Activated CD8-positive, alpha-beta T cell treated with anti-CD3 and anti-CD28 coated beads for 36 hours (primary cell): Measurements from ENCODE around the gene PRDM16. TPM values are rescaled to one million over a fixed set of nuclear protein-coding genes. Genes with fewer than 3 reads are reported as not detected.

Source experiments
- ATAC-seq: fragments of 200-7000 bp; cut with Tn5 transposase; one replicate; pipeline ENCODE4 v1.10.0; 2021; ENCODE audit warnings: mild to moderate bottlenecking, moderate library complexity
- CTCF ChIA-PET: fragments of 350-600 bp; sonication (Branson Sonifier 250); formaldehyde crosslinking; loops from one replicate; lab custom pipeline; 2021; ENCODE audit warnings: antibody characterized with exemption; lab: Charles Lee
- POLR2A ChIA-PET: fragments of 350-600 bp; sonication (Branson Sonifier 250); formaldehyde crosslinking; loops from one replicate; lab custom pipeline; 2021; ENCODE audit warnings: antibody characterized with exemption; lab: Charles Lee
- DNase-seq: peaks from one replicate; pipeline ENCODE4 v3.0.0-alpha.2; 2020
- H3K27ac Mint-ChIP-seq: one replicate; pipeline ENCODE4 v1.8.0; 2021; ENCODE audit warnings: mild to moderate bottlenecking, mixed read lengths
- H3K27me3 Mint-ChIP-seq: one replicate; pipeline ENCODE4 v1.8.0; 2021; ENCODE audit warnings: mixed read lengths
- H3K36me3 Mint-ChIP-seq: one replicate; pipeline ENCODE4 v1.8.0; 2021; ENCODE audit warnings: low read depth, mixed read lengths
- H3K4me1 Mint-ChIP-seq: one replicate; pipeline ENCODE4 v1.8.0; 2021; ENCODE audit warnings: low read depth, mixed read lengths
- H3K4me3 Mint-ChIP-seq: one replicate; pipeline ENCODE4 v1.8.0; 2021; ENCODE audit warnings: mild to moderate bottlenecking, moderate library complexity, mixed read lengths
- H3K9me3 Mint-ChIP-seq: one replicate; pipeline ENCODE4 v1.8.0; 2021; ENCODE audit warnings: mixed read lengths
- intact Hi-C: fragments of 100-400 bp; cut with micrococcal nuclease; formaldehyde crosslinking; loops from one replicate; pipeline ENCODE4 v1.10.0; 2022
- total RNA-seq, 2 experiments: library from RNA; stranded (reverse); gene quantifications; one replicate each; pipeline ENCODE4 v1.2.3, GENCODE V29; 2021
- TF ChIP-seq, protein P1 (sequence below): fragments of 200-600 bp; IDR thresholded peaks from one replicate; pipeline ENCODE4 v1.8.0; 2022; ENCODE audit warnings: antibody characterized with exemption, mild to moderate bottlenecking

Gene PRDM16
- total RNA-seq, 2 experiments from 2014 or later, result 0.29 to 0.49 TPM

DNA sequence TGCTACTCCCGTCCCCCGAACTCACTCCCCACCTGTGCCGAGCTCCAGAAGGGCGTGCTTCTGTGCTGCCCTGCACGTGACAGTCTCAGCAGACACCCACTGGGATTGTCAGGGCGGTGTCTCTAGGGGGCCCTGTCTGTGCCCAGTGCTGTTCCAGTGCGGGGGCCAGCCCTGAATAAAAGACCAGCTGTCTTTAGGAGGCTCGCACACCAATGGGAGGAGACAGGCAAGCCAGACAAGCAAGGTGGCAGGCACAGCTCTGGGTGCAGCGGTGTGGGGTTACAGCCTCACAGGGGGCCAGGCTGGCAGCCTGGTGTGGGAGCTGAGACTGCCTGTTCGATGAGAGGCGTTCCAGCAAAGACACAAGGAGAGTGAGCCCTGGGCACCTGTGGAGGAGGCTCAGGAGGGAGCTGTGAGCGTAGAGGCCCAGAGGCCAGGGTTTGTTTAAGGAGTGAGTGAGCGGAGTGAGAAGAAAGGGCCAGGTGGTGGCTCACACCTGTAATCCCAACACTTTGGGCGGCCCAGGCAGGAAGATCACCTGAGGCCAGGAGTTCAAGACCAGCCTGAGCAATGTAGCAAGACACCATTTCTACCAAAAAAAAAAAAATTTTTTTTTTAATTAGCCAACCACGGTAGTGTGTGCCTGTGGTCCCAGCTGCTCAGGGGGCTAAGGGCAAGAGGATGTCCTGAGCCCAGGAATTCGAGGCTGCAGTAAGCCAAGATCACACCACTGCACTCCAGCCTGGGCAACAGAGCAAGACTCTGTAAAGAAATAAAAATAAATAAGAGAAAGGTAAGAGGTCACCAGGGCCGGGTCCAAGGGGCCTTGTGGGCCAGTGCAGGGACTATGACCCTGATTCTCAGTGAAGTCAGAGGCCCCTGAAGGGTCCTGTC, 337.2 kb downstream of the PRDM16 start:
- Mint-ChIP-seq H3K4me1 (no peaks in the 10 kb centered on the region), H3K27ac (no peak overlapping the region), H3K4me3 (no peak overlapping the region), H3K27me3 (no peaks in the 10 kb centered on the region), H3K9me3 (no peaks in the 10 kb centered on the region), H3K36me3 (no peaks in the 10 kb centered on the region)
- POLR2A ChIA-PET, result no interaction called here
- no peak for DNase-seq
- TF ChIP-seq, protein P1, sequence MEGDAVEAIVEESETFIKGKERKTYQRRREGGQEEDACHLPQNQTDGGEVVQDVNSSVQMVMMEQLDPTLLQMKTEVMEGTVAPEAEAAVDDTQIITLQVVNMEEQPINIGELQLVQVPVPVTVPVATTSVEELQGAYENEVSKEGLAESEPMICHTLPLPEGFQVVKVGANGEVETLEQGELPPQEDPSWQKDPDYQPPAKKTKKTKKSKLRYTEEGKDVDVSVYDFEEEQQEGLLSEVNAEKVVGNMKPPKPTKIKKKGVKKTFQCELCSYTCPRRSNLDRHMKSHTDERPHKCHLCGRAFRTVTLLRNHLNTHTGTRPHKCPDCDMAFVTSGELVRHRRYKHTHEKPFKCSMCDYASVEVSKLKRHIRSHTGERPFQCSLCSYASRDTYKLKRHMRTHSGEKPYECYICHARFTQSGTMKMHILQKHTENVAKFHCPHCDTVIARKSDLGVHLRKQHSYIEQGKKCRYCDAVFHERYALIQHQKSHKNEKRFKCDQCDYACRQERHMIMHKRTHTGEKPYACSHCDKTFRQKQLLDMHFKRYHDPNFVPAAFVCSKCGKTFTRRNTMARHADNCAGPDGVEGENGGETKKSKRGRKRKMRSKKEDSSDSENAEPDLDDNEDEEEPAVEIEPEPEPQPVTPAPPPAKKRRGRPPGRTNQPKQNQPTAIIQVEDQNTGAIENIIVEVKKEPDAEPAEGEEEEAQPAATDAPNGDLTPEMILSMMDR, result no peak
- ATAC-seq, result no peak
- CTCF ChIA-PET, result no interaction called here
- intact Hi-C loops, result no loop called here

DNA sequence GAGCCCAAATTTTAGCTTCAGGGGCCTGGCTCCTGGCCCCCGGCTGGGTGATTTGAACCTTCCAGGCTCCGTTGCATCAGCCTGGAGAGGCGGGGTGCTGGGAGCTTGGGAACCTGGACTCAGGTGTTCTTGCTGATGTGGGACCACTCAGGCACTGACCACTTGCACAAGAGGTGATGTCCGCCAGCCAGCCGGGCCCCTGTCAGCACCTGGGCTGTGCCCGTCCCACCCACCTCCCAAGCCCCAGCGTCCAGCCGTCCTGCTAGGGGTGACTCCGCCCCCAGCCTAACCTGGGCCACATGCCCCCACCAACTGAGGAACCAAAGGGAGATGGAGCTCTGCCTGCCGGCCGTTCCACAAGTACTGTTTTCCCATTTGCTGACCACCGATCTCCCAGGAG, 338.0 kb downstream of the PRDM16 start:
- Mint-ChIP-seq H3K4me1 (no peaks in the 10 kb centered on the region), H3K4me3 (no peak overlapping the region), H3K36me3 (no peaks in the 10 kb centered on the region), H3K27ac (no peak overlapping the region), H3K9me3 (no peaks in the 10 kb centered on the region), H3K27me3 (no peaks in the 10 kb centered on the region)
- CTCF ChIA-PET, result no interaction called here
- DNase-seq (no peak), ATAC-seq (no peak)
- POLR2A ChIA-PET, result no interaction called here
- TF ChIP-seq, protein P1, result no peak
- intact Hi-C loops, result no loop called here

GRCh38 chr1:3408751-3409266, 339.8 kb downstream of the PRDM16 start:
- Mint-ChIP-seq H3K27me3 (no peaks in the 10 kb centered on the region), H3K4me3 (no peak overlapping the region), H3K27ac (no peak overlapping the region), H3K4me1 (no peaks in the 10 kb centered on the region), H3K36me3 (no peaks in the 10 kb centered on the region), H3K9me3 (no peaks in the 10 kb centered on the region)
- intact Hi-C loops, result no loop called here
- TF ChIP-seq, protein P1, result no peak
- DNase-seq, result no peak
- CTCF ChIA-PET, result no interaction called here
- POLR2A ChIA-PET, result no interaction called here
- ATAC-seq, result no peak

- no peaks in the 10 kb centered on the region for H3K4me1 Mint-ChIP-seq
- ATAC-seq, result no peak
These were observed 340.6 kb downstream of the PRDM16 start for GRCh38 chr1:3409366-3410141.

More at GRCh38 chr1:3409366-3410141, 340.6 kb downstream of the PRDM16 start:
- CTCF ChIA-PET, result no interaction called here
- H3K27me3 Mint-ChIP-seq, result no peaks in the 10 kb centered on the region
- intact Hi-C loops, result no loop called here
- POLR2A ChIA-PET, result no interaction called here
- H3K4me3 Mint-ChIP-seq, result no peak overlapping the region
- H3K9me3 Mint-ChIP-seq, result no peaks in the 10 kb centered on the region
- H3K27ac Mint-ChIP-seq, result no peak overlapping the region
- DNase-seq, result no peak
- TF ChIP-seq, protein P1, result no peak
- H3K36me3 Mint-ChIP-seq, result no peaks in the 10 kb centered on the region
